Suprapubic skin (tissue), 4 donors: ENCODE measurements around the gene TSKU.

Source experiments
- EP300 ChIP-seq: sonication (generic); formaldehyde crosslinking; IDR thresholded peaks from one replicate; pipeline ENCODE4 v1.6.1; 2017; ENCODE audit warnings: antibody characterized with exemption
- POLR2A ChIP-seq, 2 donors: fragments of 450-650 bp; IDR thresholded peaks; one replicate each; pipeline ENCODE4 v1.6.1; 2017; ENCODE audit warnings: antibody characterized with exemption in 2 of 2, mild to moderate bottlenecking in 2 of 2, moderate library complexity in 2 of 2
- POLR2AphosphoS5 ChIP-seq, 3 donors: sonication (generic); formaldehyde crosslinking; IDR thresholded peaks; one replicate each; pipeline ENCODE4 v1.6.1; 2017; ENCODE audit warnings: antibody characterized with exemption in 3 of 3
- TF ChIP-seq, protein P1 (sequence below), 2 donors: fragments of 200-600 bp in 1 of 2; fragments of 450-650 bp in 1 of 2; sonication (generic) in 1 of 2; IDR thresholded peaks; one replicate each; pipeline ENCODE4 v1.5.1; 2016 to 2019; ENCODE audit warnings: antibody characterized with exemption in 2 of 2, mild to moderate bottlenecking in 1 of 2, moderate library complexity in 1 of 2

DNA sequence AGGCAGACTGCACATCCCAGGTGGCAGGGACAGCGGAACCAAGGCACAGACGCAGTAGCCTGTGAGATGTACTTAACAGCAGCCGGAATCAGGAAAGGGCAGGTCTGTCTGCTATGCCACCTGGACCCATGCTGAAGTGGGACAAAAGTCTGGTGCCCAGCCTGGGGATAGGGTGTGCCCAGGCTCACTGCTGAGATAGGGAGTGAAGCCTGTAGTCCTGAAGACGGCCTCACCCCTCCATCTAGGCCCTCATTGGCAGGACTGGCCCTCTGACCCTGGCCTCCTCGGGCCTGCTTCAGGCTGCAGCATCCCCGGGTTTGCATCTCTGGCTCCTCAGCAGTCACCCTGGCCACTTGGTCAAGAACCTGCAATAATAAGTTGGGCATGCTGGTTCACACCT lies 32.4 kb upstream of the TSKU start:
- TF ChIP-seq, protein P1, sequence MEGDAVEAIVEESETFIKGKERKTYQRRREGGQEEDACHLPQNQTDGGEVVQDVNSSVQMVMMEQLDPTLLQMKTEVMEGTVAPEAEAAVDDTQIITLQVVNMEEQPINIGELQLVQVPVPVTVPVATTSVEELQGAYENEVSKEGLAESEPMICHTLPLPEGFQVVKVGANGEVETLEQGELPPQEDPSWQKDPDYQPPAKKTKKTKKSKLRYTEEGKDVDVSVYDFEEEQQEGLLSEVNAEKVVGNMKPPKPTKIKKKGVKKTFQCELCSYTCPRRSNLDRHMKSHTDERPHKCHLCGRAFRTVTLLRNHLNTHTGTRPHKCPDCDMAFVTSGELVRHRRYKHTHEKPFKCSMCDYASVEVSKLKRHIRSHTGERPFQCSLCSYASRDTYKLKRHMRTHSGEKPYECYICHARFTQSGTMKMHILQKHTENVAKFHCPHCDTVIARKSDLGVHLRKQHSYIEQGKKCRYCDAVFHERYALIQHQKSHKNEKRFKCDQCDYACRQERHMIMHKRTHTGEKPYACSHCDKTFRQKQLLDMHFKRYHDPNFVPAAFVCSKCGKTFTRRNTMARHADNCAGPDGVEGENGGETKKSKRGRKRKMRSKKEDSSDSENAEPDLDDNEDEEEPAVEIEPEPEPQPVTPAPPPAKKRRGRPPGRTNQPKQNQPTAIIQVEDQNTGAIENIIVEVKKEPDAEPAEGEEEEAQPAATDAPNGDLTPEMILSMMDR (IDR thresholded peaks at IDR 0.05): no peak
- TF ChIP-seq POLR2A (IDR thresholded peaks at IDR 0.05) (no peak), POLR2AphosphoS5 (IDR thresholded peaks at IDR 0.05) (no peak), EP300 (no peak)
